KMS-11 (cell line): ENCODE data around the gene CTIF.

ENCODE experiments used
- H2AFZ ChIP-seq: fragments of 200-600 bp; sonication (generic); 2 replicates; pipeline ENCODE4 v1.6.1; 2016; ENCODE audit warnings: antibody characterized with exemption, mixed run types, low read depth
- H3K27ac ChIP-seq: fragments of 200-600 bp; sonication (generic); 2 replicates; pipeline ENCODE4 v1.6.1; 2016; ENCODE audit warnings: mild to moderate bottlenecking, mixed run types
- H3K27me3 ChIP-seq: fragments of 200-600 bp; sonication (generic); 2 replicates; pipeline ENCODE4 v1.6.1; 2017; ENCODE audit warnings: mild to moderate bottlenecking, low read depth, mixed run types, moderate library complexity; ENCODE audit not compliant: insufficient read depth
- H3K36me3 ChIP-seq: fragments of 200-600 bp; sonication (generic); 2 replicates; pipeline ENCODE4 v1.6.1; 2017; ENCODE audit warnings: mild to moderate bottlenecking, mixed run types; ENCODE audit not compliant: insufficient read depth
- H3K4me1 ChIP-seq: fragments of 200-600 bp; sonication (generic); 2 replicates; pipeline ENCODE4 v1.6.1; 2016; ENCODE audit warnings: mild to moderate bottlenecking, low read depth, mixed run types; ENCODE audit not compliant: poor library complexity, severe bottlenecking
- H3K4me2 ChIP-seq: fragments of 200-600 bp; sonication (generic); 2 replicates; pipeline ENCODE4 v1.7.0; 2016; ENCODE audit warnings: mild to moderate bottlenecking, mixed run types
- H3K4me3 ChIP-seq: fragments of 200-600 bp; sonication (generic); IDR thresholded peaks from 2 replicates; pipeline ENCODE4 v1.6.1; 2017; ENCODE audit warnings: low read depth, low read length, mixed read lengths; ENCODE audit not compliant: insufficient read depth
- H3K79me2 ChIP-seq: fragments of 200-600 bp; sonication (generic); 2 replicates; pipeline ENCODE4 v1.6.1; 2016; ENCODE audit warnings: low read depth, mixed run types; ENCODE audit not compliant: insufficient read depth
- H3K9ac ChIP-seq: fragments of 200-600 bp; sonication (generic); 2 replicates; pipeline ENCODE4 v1.6.1; 2016; ENCODE audit warnings: mild to moderate bottlenecking, mixed run types
- H4K20me1 ChIP-seq: fragments of 200-600 bp; sonication (generic); 2 replicates; pipeline ENCODE4 v1.6.1; 2016; ENCODE audit warnings: mild to moderate bottlenecking, mixed run types; ENCODE audit not compliant: insufficient read depth
- CTCF ChIP-seq: fragments of 200-600 bp; sonication (generic); conservative IDR thresholded peaks from 2 replicates; pipeline ENCODE4 v1.6.1; 2017; ENCODE audit warnings: low read depth, mild to moderate bottlenecking, antibody characterized with exemption, low read length, moderate library complexity, mixed read lengths

Gene CTIF

GRCh38 chr18:48776156-48776555 lies 237.3 kb downstream of the CTIF start:
- no peak for TF ChIP-seq CTCF
- Histone ChIP-seq H3K36me3 (no peaks in the 10 kb centered on the region), H3K4me2 (peak overlapping the region; percentile 44), H3K79me2 (no peaks in the 10 kb centered on the region), H3K9ac (no peak overlapping the region; the same call in 1 of the 2 replicates), H3K4me1 (peaks cover 38% of the 10 kb centered on the region), H3K4me3 (no peak overlapping the region), H2AFZ (no peak overlapping the region), H4K20me1 (no peaks in the 10 kb centered on the region), H3K27me3 (no peaks in the 10 kb centered on the region), H3K27ac (peak overlapping the region; percentile 50; the same call in 1 of the 2 replicates)

GRCh38 chr18:48776641-48777025 lies 237.8 kb downstream of the CTIF start:
- Histone ChIP-seq H3K4me3 (no peak overlapping the region), H3K27ac (peak overlapping the region; percentile 50; the same call in 1 of the 2 replicates), H3K36me3 (no peaks in the 10 kb centered on the region), H3K27me3 (no peaks in the 10 kb centered on the region), H3K79me2 (no peaks in the 10 kb centered on the region), H3K9ac (no peak overlapping the region), H3K4me2 (peak overlapping the region; percentile 44), H4K20me1 (no peaks in the 10 kb centered on the region), H2AFZ (no peak overlapping the region), H3K4me1 (peaks cover 41% of the 10 kb centered on the region)
- no peak for TF ChIP-seq CTCF

- Histone ChIP-seq H2AFZ (no peak overlapping the region), H3K4me3 (no peak overlapping the region), H3K9ac (no peak overlapping the region), H4K20me1 (no peaks in the 10 kb centered on the region), H3K27me3 (no peaks in the 10 kb centered on the region), H3K79me2 (no peaks in the 10 kb centered on the region), H3K4me2 (peak overlapping the region; percentile 44; the same call in 1 of the 2 replicates), H3K4me1 (peaks cover 47% of the 10 kb centered on the region), H3K27ac (peak overlapping the region; percentile 50; the same call in 1 of the 2 replicates), H3K36me3 (no peaks in the 10 kb centered on the region)
- peak; percentile 95 for TF ChIP-seq CTCF
Observed at GRCh38 chr18:48777026-48777743, 238.4 kb downstream of the CTIF start.

GRCh38 chr18:48777744-48778116 lies 238.9 kb downstream of the CTIF start:
- no peaks in the 10 kb centered on the region for H4K20me1 ChIP-seq
- no peak overlapping the region for H3K4me3 ChIP-seq
- H3K4me1 ChIP-seq, result peaks cover 52% of the 10 kb centered on the region
- no peak overlapping the region for H2AFZ ChIP-seq
- H3K27me3 ChIP-seq, result no peaks in the 10 kb centered on the region
- H3K4me2 ChIP-seq, result no peak overlapping the region; the same call in 1 of the 2 replicates
- H3K27ac ChIP-seq, result no peak overlapping the region
- TF ChIP-seq CTCF, result no peak
- no peaks in the 10 kb centered on the region for H3K36me3 ChIP-seq
- H3K79me2 ChIP-seq, result no peaks in the 10 kb centered on the region
- H3K9ac ChIP-seq, result no peak overlapping the region
